Myocyte (in vitro differentiated cells): ENCODE measurements around the gene SLC12A8. TPM values are rescaled to one million over a fixed set of nuclear protein-coding genes. Genes with fewer than 3 reads are reported as not detected.
A peak's percentile ranks its signal among the peaks of the same experiment; 100 is the strongest.

ENCODE experiments used
- DNase-seq: peaks from one replicate; pipeline ENCODE4 v3.0.0-alpha.2; 2012; ENCODE audit warnings: low read depth
- total RNA-seq: library from RNA; depleted of rRNA; stranded (reverse); fragments of >200 nt; gene quantifications from 2 replicates; pipeline ENCODE4 v1.2.3, GENCODE V29; 2014

SLC12A8 gene
- total RNA-seq, 1 donor from 2014 or later, result 10.2 TPM

GRCh38 chr3:125116311-125117080, 96.1 kb downstream of the SLC12A8 start:
- peak; percentile 88 for DNase-seq

DNA sequence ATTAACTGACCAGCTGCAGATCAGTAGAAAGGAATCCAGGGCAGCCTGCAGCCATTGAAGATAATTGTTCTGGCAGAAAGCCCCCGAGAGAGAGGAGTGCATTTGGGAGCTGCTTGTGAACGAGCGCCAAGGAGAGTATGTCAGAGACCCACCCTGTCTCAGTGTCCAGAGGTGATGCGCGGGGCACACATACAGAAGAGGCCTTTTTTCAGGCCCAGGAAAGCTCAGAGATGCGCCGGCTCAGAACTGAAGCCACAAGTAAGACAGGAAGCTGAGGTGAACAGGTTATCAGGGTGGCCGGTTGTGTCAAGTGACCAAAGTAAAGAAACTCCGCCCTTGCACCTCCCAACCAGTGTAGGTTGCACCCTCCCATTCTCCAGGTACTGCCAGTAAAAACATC, 96.9 kb downstream of the SLC12A8 start:
- no peak for DNase-seq

GRCh38 chr3:125112981-125113380, 99.6 kb downstream of the SLC12A8 start:
- peak; percentile 83 for DNase-seq

GRCh38 chr3:125110876-125111480, 101.6 kb downstream of the SLC12A8 start:
- peak; percentile 61 for DNase-seq

DNA sequence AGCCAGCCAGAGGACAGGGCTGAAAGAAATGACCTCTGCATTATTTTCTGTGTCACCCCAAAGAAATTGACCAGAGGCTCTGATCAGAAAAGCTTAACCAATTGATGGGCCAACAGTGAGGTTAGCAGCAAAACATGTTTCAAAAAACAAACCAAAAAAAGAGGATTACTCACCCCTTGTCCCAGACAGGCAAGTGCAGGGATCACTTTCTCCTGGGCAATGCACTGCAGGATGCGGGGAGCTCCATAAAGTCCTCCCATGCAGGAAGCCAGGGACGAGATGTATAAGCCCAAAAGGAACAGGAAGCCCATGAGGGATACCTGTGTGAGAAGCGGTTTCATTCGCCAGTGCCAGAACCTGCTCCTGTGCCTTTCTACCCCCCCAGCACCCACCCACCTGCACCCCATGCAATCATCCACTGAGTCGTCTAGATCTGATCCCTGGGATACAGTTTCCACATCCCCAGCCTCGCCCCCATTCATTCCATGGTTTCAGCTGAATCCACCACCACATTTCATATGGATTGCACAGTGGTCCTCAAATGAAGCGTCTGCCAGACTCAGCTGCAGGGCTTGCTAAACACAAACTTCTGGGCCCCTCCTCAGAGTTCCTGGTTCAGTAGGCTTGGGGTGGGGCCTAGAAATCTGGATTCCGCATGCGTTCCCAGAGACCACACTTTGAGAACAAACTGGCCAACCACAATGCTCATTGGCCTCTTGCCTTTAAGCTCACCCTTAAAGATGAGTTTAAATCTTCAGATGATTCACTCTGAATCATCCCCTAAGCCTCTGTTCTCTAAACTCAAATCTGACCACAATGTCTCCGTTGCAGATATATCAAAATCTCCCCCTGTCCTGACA, 102.3 kb downstream of the SLC12A8 start:
- DNase-seq, result peak; percentile 89

- no peak for DNase-seq
These were observed 103.0 kb downstream of the SLC12A8 start for GRCh38 chr3:125109536-125109925.

DNA sequence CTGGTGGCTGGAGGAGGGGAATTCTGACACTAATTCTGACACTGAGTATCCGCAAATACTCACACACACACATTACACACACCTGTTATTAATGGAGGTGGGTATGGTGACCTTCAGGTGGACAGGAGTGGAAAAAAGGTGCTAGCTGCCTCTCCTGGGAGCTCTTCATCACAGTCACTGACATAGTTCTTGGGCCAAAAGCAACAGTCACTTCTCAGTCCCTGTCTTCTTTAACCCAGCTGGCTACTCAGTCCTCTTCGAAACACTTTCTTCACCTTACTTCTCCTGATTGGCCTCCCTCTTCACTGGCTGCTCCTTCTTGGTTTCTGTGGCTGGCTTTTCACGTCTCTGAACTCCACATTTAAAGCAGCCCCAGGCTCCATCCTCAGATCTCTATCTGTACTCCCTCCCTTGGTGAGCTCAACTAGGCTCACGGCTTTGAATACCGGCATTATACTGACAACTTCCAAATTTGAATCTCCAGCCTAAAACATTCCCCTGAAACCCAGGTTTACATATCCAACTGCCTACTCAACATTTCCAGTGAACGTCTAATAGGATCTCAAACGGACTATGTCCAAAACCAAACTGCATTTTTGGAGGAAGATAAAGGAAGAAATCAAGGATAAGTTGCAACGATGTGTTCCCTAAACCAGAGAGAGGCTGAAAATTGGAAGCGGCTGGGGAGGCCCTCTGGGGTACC, 103.6 kb downstream of the SLC12A8 start:
- no peak for DNase-seq

DNA sequence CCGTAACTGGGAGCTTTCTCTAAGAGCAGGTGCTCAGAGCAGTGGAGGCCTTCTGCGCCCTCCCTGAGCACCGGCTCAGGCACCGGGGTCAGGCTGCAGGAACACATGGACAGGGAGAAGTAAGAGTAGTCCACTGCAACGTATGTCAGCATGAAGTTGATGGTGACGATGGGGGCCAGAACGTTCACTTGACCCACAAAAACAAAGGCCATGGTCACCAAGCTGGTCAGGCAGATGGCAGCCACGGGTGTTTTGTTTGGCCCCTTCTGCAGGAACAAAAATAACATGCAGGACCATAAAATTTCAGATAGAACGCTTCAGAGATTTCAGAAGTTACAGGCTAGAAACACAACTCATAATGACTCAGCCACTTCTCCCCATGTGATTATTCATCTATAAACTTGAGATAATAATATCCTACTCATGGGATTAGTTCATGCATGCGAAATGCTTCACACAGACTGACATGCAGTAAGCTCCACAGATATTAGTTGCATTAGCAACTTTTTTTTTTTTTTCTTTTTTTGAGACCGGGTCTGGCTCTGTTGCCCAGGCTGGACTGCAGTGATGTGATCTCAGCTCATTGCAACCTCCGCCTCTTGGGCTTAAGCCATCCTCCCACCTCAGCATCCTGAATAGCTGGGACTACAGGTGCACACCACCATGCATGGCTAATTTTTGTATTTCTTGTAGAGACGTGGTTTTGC, 104.5 kb downstream of the SLC12A8 start:
- DNase-seq, result peak; percentile 60

GRCh38 chr3:125107363-125107762, 105.2 kb downstream of the SLC12A8 start:
- no peak for DNase-seq

DNA sequence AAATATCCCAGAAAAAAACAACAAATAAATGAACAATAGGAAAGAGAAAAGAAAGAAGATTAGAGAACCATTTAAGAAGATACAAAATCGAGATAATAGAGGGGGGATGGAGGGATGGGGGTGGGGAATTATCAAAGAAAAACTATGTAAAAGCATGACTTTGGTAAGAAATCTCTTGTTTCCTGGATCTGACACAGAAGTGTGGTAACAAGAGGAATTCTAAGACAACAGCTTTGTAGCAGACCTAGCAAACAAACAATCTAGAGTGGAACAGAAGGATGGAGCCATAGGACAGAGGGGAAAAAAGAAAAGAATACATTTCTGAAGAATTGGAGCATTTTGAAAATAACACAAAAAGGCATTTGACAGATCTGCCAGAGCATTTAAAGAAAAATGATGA, 107.4 kb downstream of the SLC12A8 start:
- no peak for DNase-seq

DNA sequence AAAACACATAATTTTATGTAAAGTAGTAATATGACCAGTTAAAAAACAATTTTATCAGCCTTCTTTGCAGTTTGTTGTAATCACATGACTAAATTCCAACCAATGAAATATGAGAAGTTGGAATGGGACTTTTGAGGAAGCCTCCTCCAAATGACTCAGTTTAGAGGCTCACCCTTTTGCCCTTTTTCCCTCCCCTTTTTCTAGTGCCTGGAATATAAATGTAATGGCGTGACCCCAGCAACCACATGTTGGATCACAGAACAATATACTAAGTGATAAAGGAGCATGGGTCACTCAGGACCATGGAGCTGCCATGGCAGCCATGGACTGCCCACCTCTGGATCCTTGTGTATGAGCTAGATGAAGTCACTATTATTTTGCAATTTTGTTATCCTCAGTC, 107.9 kb downstream of the SLC12A8 start:
- no peak for DNase-seq

GRCh38 chr3:125103406-125103805, 109.1 kb downstream of the SLC12A8 start:
- DNase-seq, result no peak

GRCh38 chr3:125102470-125102869, 110.1 kb downstream of the SLC12A8 start:
- no peak for DNase-seq

GRCh38 chr3:125098611-125099291, 113.8 kb downstream of the SLC12A8 start:
- no peak for DNase-seq

GRCh38 chr3:125090649-125091048, 121.9 kb downstream of the SLC12A8 start:
- DNase-seq, result no peak

- peak; percentile 53 for DNase-seq
These were observed 124.7 kb downstream of the SLC12A8 start for GRCh38 chr3:125087768-125088391.

DNA sequence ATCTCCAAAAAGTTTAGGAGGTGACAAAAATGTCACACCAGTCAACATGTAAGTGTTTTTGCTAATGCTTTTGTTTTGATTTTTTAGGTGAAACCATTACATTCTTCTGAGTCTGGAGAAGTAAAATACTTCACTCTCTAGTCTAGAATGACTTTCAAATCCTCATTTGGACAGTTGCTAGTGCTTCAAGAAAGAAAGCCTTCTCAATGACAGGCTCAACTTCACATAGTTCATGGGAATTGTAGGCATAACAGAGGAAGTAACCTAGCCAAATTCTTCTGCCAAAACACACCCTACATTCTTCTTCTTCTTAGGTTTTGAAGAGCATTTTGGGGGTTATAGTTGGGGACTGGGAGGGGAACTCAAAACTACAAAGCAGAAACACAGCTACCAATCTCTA, 127.4 kb downstream of the SLC12A8 start:
- DNase-seq, result no peak

GRCh38 chr3:125083776-125084175, 128.8 kb downstream of the SLC12A8 start:
- DNase-seq, result peak; percentile 49

- DNase-seq, result peak; percentile 82
These were observed 130.2 kb downstream of the SLC12A8 start for GRCh38 chr3:125082339-125082738.

- DNase-seq, result no peak
These were observed 132.5 kb downstream of the SLC12A8 start for GRCh38 chr3:125080077-125080476.
